Measurements from ENCODE around the gene PDSS2. TPM values are rescaled to one million over a fixed set of nuclear protein-coding genes. Genes with fewer than 3 reads are reported as not detected.

PDSS2 gene
- total and polyA plus RNA-seq, 2 of the 4 experiments (the other 2 are of a cell fraction) = 8.6 to 9.2 TPM

- no TSS peak for BruUV-seq (replicated peaks)
- ChIA-PET CTCF (interaction anchor here (0.6 to 0.7 kb wide), 2 partner anchors 19 to 54 kb away, joined by 3 read pairs; no protein-coding TSS in a partner anchor), POLR2A (ENCODE audit: unreplicated experiment) (no interaction called here)
- Histone ChIP-seq H2BK15ac (ENCODE audit: low read depth, low read length) (no peak overlapping the region), H2BK5ac (ENCODE audit: low read depth, low read length, poor library complexity, severe bottlenecking) (no peak overlapping the region), H2AK5ac (ENCODE audit: low read depth, low read length) (no peak overlapping the region), H3K56ac (ENCODE audit: extremely low read depth, insufficient read depth, low read length) (no peak overlapping the region), H3K27ac (ENCODE audit: insufficient read depth, low read length) (no peak overlapping the region), H3K79me1 (ENCODE audit: low read depth in 1 of 2, low read length in 2 of 2) (no peaks in the 10 kb centered on the region), H3K9ac (ENCODE audit: low read depth, low read length) (no peak overlapping the region), H3K36me3 (ENCODE audit: control insufficient read depth, insufficient read depth, low read length) (no peaks in the 10 kb centered on the region), H2BK120ac (ENCODE audit: low read depth, low read length) (no peak overlapping the region), H3K4me1 (ENCODE audit: control insufficient read depth, insufficient read depth, low read length) (no peaks in the 10 kb centered on the region), H4K8ac (ENCODE audit: low read depth in 2 of 2, low read length in 2 of 2) (no peak overlapping the region), H3K9me1 (ENCODE audit: insufficient read depth, low read length) (no peaks in the 10 kb centered on the region), H3K4me3 (ENCODE audit: insufficient read depth, low read depth, low read length) (no peak overlapping the region), H3K4me2 (ENCODE audit: low read depth, low read length) (0 out of 2 replicates have a peak overlapping the region, but pooled peaks have one; percentile 16), H3K14ac (replicated peaks; ENCODE audit: low read depth, low read length) (no peak overlapping the region), H3K23ac (ENCODE audit: low read depth, low read length) (no peak overlapping the region), H2AFZ (replicated peaks; ENCODE audit: low read length, poor library complexity) (no peak overlapping the region), H2AK9ac (replicated peaks; ENCODE audit: low read depth, low read length, poor library complexity) (no peak overlapping the region), H3K18ac (ENCODE audit: low read depth, low read length) (no peak overlapping the region), H3K9me3 (ENCODE audit: control insufficient read depth, insufficient read depth, low read length) (no peaks in the 10 kb centered on the region), H4K91ac (ENCODE audit: insufficient read depth, low read depth, low read length) (no peak overlapping the region), H2BK20ac (ENCODE audit: low read depth, low read length) (no peak overlapping the region), H4K5ac (ENCODE audit: low read depth, low read length) (no peak overlapping the region), H4K20me1 (ENCODE audit: insufficient read depth, low read length) (no peaks in the 10 kb centered on the region), H3K4ac (ENCODE audit: low read depth, low read length) (no peak overlapping the region), H3K27me3 (ENCODE audit: control insufficient read depth, insufficient read depth, low read length) (no peaks in the 10 kb centered on the region)
- dilution Hi-C loops (cut with HindIII; ENCODE audit: low sequenced_read_pairs, unreplicated experiment) (no loop called here), intact Hi-C loops (cut with micrococcal nuclease) (no loop called here), in situ Hi-C loops (cut with MboI; ENCODE audit: low sequenced_read_pairs) (no loop called here)
- TF ChIP-seq RFX5 (IDR thresholded peaks at IDR 0.05; ENCODE audit: low read depth, low read length) = no peak
- TF ChIP-seq FOS (IDR thresholded peaks at IDR 0.05; ENCODE audit: low read depth, low read length) = peak; percentile 58
- no peak for TF ChIP-seq MAFK (IDR thresholded peaks at IDR 0.05; ENCODE audit: low read depth, low read length)
- peak; percentile 12; the same call in 1 of the 2 replicates for TF ChIP-seq BHLHE40 (IDR thresholded peaks at IDR 0.05; ENCODE audit: low read depth, low read length)
- DNase-seq = peak; percentile 89
- ATAC-seq (ENCODE audit: low read depth) = peak; percentile 95
- no CpG with 5 or more reads among the region's 3 CpGs for WGBS, 2 experiments (ENCODE audit: extremely low coverage in 2 of 2, insufficient read length in 1 of 2)
These were observed 195.0 kb downstream of the PDSS2 start for GRCh38 chr6:107264357-107264840.

Data from IMR-90 (cell line).